HG03442 (cell line): ENCODE data around the gene MICALL2.

Source experiments
- ATAC-seq: cut with Tn5 transposase; IDR thresholded peaks from one replicate; pipeline ENCODE4 v1.9.1; 2021; ENCODE audit warnings: mild to moderate bottlenecking, moderate library complexity; ENCODE audit not compliant: unreplicated experiment

Gene MICALL2

GRCh38 chr7:1419688-1420087 lies 39.6 kb downstream of the MICALL2 start:
- no peak for ATAC-seq

- ATAC-seq: no peak
These were observed 40.0 kb downstream of the MICALL2 start for GRCh38 chr7:1419310-1419634.

GRCh38 chr7:1418505-1419309 lies 40.6 kb downstream of the MICALL2 start:
- ATAC-seq: no peak

GRCh38 chr7:1415389-1415990 lies 43.8 kb downstream of the MICALL2 start:
- ATAC-seq: no peak

- ATAC-seq: no peak
These were observed 45.2 kb downstream of the MICALL2 start for GRCh38 chr7:1413936-1414639.

GRCh38 chr7:1412322-1413261 lies 46.7 kb downstream of the MICALL2 start:
- no peak for ATAC-seq

- ATAC-seq: no peak
These were observed 47.9 kb downstream of the MICALL2 start for GRCh38 chr7:1411414-1411813.

- ATAC-seq: no peak
These were observed 48.3 kb downstream of the MICALL2 start for GRCh38 chr7:1410992-1411391.

- ATAC-seq: no peak
These were observed 49.7 kb downstream of the MICALL2 start for GRCh38 chr7:1409555-1409954.

- ATAC-seq: no peak
These were observed 50.8 kb downstream of the MICALL2 start for GRCh38 chr7:1408466-1408865.

- ATAC-seq: no peak
These were observed 51.4 kb downstream of the MICALL2 start for GRCh38 chr7:1407892-1408291.

- ATAC-seq: no peak
These were observed 54.2 kb downstream of the MICALL2 start for GRCh38 chr7:1404898-1405548.

GRCh38 chr7:1404460-1404809 lies 54.8 kb downstream of the MICALL2 start:
- ATAC-seq: no peak

GRCh38 chr7:1403638-1404459 lies 55.4 kb downstream of the MICALL2 start:
- ATAC-seq: no peak

- ATAC-seq: no peak
These were observed 56.3 kb downstream of the MICALL2 start for GRCh38 chr7:1402791-1403637.

GRCh38 chr7:1402110-1402790 lies 57.0 kb downstream of the MICALL2 start:
- no peak for ATAC-seq

GRCh38 chr7:1401011-1401410 lies 58.3 kb downstream of the MICALL2 start:
- ATAC-seq: no peak

- no peak for ATAC-seq
These were observed 58.9 kb downstream of the MICALL2 start for GRCh38 chr7:1400371-1400770.
